HG03135 (cell line): ENCODE measurements around the gene TXNL4B.

Experiments used
- ATAC-seq: cut with Tn5 transposase; IDR thresholded peaks from one replicate; pipeline ENCODE4 v1.9.1; 2021; ENCODE audit warnings: mild to moderate bottlenecking, moderate library complexity; ENCODE audit not compliant: unreplicated experiment

The TXNL4B gene

GRCh38 chr16:72042157-72042660 is 51.2 kb downstream of the TXNL4B start:
- ATAC-seq, result no peak

GRCh38 chr16:72036098-72036497 is 57.3 kb downstream of the TXNL4B start:
- ATAC-seq, result no peak
